Measurements from ENCODE around the gene HS3ST4.
A peak's percentile ranks its signal among the peaks of the same experiment; 100 is the strongest.
"Not testable (repeated sequence)": the region's sequence is repeated elsewhere in the genome, so short reads cannot be mapped to it uniquely, and the experiment has no call there.

HS3ST4 gene

DNA sequence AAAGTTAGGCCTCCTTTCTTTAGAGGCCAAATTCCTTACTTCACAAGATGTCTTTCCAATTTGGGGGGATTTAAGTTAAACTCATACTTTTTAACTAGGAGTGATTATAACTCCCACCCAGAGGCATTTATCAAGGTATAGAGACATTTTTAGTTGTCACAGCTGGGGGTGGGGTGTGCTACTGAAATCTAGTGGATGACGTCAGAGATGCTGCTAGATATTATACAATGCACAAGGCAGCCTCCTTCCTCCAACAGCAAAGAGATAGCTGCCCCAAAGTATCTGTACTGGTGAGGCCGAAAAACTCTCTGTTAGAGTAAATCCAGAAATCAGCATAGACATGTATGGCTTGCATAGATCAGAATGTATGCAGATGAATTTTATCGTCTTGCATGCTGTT is 324.0 kb downstream of the HS3ST4 start:
- no peak for DNase-seq

GRCh38 chr16:26016989-26017388 is 325.2 kb downstream of the HS3ST4 start:
- DNase-seq, result no peak

GRCh38 chr16:26019381-26020242 is 327.9 kb downstream of the HS3ST4 start:
- peak; percentile 59 for DNase-seq

DNA sequence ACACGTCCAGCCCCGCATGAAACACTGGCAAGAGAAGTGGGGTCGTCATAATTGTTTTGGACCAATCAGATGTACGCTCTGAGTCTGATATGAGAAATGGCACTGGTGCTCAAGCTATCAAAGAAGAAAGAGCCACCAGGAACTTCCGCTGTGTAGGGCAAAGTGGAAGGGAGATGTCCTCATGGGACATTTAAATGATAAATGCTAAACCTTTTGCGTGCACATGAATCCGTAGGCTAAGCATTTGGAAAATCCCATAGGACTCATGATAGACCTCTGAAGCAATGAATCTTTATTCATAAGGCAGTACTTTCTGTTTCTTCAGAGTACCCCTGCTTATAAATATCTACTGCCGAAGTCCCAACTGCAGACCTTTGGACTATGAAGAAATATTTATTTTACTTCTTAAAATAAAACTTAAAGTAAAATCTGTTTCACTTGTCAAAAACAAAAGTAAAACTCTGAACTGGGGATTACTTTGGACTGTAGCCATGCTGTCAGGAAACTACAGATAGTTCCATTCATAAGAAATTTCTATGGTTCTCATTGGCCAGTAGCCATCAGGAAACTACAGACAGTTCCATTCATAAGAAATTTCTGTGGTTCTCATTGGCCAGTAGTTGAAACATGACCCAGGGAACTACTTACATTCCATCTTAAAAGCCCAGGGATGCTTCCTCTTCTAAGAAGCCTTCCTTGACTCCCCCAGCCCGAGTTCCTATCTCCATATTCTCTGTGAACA is 335.1 kb downstream of the HS3ST4 start:
- DNase-seq, result no peak

GRCh38 chr16:26031286-26031685 is 339.5 kb downstream of the HS3ST4 start:
- DNase-seq, result no peak

GRCh38 chr16:26032661-26033060 is 340.9 kb downstream of the HS3ST4 start:
- not testable (repeated sequence) for DNase-seq

GRCh38 chr16:26041952-26042668 is 350.4 kb downstream of the HS3ST4 start:
- DNase-seq, result no peak

- DNase-seq, result no peak
Measured at GRCh38 chr16:26050472-26050871, 358.7 kb downstream of the HS3ST4 start.

DNA sequence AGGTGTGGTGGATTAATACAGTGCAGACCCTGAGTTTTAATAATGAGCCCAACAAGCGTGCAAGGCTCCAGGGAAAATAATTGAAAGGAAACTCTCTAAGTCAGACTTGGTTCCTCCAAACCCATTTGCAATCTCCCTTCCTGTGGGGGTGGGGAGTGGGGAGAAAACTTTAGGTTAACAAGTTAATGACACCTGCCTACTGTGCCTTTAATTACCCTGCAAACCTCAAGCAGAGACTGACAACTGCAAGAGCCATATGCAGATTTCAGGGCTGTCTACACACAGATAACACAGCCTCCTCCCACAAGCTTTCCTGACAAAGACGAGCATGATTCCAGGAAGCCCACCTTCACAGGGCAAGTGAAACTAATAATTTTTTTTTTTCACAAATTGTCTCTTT is 359.3 kb downstream of the HS3ST4 start:
- no peak for DNase-seq

DNA sequence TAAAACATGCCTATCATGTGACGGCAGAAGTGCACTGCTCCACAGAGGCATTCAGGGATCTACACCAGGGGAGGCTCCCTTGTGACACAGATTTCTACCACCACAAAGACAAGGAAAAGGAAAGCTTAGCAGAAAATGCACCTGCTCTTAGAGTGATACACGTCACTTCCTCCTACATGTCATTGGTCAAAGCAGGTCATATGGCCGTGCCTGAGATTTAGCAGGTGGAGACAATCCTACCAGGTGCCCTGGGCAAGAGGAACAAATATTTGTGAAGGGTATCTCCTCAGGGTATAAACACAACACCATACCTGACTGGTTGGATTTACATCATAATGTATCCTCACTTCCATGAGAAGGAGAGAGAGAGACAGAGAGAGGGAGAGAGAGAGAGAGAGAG is 362.1 kb downstream of the HS3ST4 start:
- no peak for DNase-seq

DNA sequence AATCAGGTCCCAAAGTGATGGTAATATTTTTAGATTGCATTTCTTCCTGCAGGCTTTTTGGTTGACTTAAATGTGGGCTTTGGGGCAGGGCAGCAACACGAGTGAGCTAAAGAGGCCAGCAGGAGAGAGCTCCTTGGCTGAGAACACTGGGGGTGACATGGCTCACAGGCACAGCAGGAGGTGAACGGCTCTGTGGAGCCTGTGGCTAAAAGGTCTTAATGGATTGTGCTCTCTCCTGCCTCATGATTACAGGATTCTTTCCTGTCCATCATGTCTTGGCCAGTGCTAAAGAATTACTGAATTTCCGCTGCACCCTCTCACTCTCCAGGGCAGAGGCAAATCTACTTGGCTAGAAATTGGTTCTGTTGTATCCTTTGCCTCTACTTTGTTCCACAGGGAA is 366.6 kb downstream of the HS3ST4 start:
- peak; percentile 7 for DNase-seq

DNA sequence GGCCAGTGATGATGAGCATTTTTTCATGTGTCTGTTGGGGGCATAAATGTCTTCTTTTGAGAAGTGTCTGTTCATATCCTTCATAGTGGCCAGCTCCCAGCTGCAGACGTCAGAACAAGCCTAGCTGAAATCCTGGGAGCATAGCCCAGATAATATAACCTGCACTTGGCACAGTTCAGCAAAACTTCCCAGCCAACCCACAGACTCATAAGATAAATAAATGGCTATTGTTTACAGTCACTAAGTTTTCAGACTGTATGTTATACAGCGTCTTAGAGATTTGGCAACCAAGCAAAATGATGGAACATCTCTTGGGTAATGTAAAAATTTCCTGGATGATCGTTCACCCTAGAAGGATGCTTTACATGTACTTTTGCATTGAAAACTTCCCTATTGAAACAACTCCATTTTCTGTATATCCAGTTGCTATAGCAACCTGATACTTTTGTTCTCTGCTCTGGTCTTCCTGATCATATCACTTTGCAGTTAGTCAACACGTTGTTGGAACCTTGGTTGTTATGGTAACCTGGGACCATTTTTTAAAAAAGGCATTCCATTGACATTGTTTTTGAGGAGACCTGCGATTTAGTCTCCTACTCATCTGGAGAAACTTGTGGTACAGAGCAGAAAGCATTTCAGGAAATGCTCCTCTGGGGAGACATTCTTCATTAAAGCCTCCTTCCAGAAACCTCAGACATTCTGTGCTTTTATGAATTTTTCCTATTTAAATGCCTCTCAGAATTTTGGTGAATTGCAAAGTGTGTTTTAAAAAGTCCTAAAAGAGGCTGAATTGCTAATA is 378.7 kb downstream of the HS3ST4 start:
- DNase-seq, result no peak

- no peak for DNase-seq
Measured at GRCh38 chr16:26071101-26071866, 379.5 kb downstream of the HS3ST4 start.

DNA sequence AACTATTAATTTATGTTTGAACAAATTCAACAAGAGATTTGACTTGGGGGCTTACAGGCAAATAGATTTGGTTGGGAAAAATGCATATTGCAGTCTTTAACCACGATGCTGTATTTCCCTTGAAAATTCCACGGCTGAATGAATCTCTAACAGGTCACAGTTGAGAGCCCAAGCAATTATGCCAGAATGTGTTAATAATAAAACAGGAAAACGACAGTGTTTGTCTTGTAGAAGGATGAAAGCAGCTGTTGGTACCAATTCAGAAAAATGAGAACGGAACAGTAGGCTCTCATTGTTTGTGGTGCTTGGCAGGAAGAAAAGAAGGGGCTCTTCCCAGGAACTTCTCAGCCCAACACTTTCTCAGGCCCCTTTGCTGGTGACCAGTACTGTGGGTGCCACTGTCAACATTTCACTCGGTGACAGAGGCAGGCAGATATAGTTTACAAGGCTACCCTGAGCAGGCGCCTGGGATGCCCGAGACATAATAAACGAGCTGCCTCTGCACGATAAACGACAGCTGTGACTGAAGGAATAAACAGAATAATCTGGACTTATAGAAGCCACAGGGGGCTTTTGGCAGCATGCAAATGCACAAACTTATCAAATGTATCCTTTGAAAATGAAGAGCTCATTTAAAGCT is 387.1 kb downstream of the HS3ST4 start:
- peak; percentile 87 for DNase-seq

DNA sequence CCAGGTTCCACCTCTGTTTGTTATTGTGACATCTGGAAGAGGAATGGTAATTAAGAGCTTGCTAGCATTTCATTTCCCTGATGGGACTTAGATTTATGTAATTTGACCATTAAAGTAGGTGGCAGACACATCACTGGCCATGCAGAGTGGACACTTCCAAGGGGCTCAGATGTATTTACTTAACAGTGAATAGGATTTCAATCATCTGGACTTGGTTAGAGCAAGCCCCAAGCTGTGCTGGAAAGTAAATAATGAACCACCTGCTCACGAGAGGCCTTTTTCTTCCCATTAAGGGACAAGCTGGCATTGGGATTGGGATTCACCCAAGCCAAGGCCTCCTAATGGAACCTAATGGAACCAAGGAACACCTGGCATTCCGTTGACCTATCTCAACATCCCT is 395.3 kb downstream of the HS3ST4 start:
- peak; percentile 87 for DNase-seq

GRCh38 chr16:26091511-26091910 is 399.8 kb downstream of the HS3ST4 start:
- no peak for DNase-seq

- not testable (repeated sequence) for DNase-seq
Measured at GRCh38 chr16:26098206-26098605, 406.4 kb downstream of the HS3ST4 start.

GRCh38 chr16:26102369-26102768 is 410.6 kb downstream of the HS3ST4 start:
- no peak for DNase-seq

GRCh38 chr16:26108836-26109505 is 417.2 kb downstream of the HS3ST4 start:
- DNase-seq, result no peak

GRCh38 chr16:26111900-26112299 is 420.1 kb downstream of the HS3ST4 start:
- DNase-seq, result no peak

DNA sequence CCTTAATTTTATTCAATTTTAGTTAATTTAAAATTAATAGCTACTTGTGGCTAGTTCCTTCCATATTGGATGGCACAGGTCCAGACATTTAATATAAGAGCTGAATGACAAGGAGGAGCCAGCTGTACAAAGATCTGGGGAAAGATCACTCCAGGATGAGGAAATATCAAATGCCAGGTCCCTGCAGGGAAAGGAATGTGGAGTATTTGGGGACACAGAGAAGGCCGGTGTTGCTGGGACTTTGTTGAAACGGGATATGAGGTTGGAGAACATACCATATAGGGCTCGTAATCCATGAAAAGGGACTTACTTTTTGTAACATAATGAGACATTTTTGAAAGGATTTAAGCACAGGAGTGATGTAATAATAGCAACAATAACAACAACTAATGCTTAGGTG is 426.8 kb downstream of the HS3ST4 start:
- DNase-seq, result no peak

All from NCI-H1092 treated with DMSO at 0.1 percent for 48 hours (cell line).